GF-D8 (cell line): Measurements from ENCODE around the gene PARD6B.
"Not testable (repeated sequence)": the region's sequence is repeated elsewhere in the genome, so short reads cannot be mapped to it uniquely, and the experiment has no call there.

Experiments
- DNase-seq: peaks from one replicate; lab custom pipeline; 2025; lab: John Stamatoyannopoulos, UW

Gene PARD6B

DNA sequence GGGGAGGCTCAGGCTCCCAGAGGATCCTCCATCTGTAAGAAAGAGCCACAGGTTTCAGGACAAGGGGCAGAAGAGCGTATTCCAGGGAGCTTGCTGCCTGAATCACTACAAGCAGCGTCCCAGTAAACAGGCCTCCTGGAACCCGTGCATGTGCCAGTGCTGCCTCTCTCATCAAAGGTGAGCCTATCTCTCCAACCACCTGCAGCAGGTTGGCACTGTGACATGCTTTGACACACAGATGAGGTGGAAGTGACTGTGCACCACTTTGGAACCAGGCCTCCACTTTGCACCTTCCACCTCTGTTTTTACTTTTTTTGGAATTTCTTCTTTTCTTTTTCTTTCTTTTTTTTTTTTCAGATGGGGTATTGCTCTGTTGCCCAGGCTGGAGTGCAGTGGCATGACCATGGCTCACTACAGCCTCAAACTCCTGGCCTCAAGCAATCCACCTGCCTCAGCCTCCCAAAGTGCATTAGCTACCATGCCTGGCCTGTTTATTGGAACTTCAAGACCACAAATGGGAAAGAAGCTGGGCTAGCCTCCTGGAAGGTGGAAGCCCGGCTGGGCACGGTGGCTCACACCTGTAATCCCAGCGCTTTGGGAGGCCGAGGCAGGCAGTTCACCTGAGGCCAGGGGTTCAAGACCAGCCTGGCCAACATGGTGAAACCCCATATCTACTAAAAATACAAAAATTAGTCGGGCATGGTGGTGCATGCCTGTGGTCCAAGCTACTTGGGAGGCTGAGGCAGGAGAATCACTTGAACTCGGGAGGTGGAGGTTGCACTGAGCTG lies 27.5 kb upstream of the PARD6B start:
- not testable (repeated sequence) for DNase-seq

DNA sequence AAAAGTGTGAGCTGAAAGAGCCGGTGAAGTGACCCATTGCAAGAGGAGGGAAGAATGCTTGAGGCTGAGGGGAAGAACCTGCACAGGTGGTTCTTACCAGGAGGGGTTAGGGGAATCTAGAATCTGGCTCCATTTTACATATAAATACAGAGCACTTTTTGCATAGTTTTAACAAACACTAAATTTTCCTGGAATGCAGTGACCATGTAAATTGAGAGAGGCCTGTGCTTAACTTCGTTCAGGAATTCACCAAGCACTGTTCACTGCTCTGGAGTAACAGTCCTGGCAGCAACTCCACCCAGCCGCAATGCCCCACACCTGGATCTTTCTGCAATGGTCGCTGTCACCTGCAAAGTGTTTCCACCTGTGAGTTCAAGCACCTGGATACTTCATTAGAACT lies 26.9 kb upstream of the PARD6B start:
- no peak for DNase-seq

DNA sequence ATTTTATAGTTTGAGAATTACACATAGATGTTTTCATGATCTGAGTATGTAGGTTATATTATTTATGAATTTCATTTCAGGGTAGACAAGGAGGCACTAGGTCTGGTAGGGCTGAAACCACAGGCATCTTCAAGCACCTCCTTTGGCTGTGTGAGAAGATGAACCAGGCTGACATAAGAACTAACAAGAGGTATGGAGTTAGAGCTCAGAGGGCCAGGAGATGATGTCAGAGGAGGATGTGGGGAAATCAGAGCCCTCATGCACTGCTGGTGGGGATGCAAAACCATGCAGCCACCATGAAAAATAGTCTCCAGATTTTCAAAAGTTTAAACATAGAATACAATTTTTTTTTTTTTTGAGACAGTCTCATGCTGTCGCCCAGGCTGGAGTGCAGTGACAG lies 26.4 kb upstream of the PARD6B start:
- DNase-seq, result no peak

DNA sequence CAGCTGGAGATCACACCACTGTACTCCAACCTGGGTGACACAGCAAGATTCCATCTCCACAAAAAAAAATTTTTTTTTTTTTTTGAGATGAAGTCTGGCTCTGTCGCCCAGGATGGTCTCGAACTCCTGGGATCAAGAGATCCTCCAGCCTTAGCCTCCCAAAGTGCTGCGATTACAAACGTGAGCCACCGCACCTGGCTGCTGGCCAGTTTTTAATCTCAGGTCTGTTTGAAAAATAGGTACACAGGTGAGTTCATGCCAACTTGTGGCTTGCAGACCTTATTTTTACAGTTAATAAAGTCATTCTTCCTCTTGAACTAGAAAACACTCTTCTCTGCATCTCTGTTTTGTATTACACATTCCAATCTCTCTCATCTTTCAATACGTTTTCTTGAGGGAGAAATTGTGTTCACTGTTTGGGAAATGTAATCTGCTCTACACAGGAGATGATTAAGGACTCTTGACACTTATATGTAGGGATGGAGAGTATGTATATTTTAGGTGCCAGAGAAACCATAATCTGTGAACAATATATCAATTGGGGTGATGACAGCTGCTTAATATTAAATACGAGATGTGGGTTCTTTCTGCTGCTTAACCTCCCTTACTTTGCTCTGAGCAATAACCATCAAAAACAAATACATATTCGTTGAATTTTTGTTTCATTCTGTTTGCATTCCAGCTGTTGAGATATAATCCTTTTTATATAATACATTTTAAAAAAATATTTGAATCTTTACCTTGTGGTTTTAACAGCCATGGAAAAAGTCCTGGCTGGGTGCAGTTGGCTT lies 22.3 kb upstream of the PARD6B start:
- DNase-seq, result no peak

DNA sequence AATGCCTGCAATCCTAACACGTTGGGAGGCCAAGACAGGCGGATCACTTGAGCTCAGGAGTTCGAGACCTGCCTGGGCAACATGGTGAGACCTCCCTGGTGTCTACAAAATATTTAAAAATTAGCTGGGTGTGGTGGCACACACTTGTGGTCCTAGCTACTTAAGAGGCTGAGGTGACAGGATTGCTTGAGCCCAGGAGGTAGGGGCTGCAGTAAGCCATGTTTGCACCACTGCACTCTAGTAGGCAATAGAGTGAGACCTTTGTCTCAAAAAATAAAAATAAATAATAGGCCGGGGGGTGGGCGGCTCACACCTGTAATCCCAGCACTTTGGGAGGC lies 21.8 kb upstream of the PARD6B start:
- no peak for DNase-seq

DNA sequence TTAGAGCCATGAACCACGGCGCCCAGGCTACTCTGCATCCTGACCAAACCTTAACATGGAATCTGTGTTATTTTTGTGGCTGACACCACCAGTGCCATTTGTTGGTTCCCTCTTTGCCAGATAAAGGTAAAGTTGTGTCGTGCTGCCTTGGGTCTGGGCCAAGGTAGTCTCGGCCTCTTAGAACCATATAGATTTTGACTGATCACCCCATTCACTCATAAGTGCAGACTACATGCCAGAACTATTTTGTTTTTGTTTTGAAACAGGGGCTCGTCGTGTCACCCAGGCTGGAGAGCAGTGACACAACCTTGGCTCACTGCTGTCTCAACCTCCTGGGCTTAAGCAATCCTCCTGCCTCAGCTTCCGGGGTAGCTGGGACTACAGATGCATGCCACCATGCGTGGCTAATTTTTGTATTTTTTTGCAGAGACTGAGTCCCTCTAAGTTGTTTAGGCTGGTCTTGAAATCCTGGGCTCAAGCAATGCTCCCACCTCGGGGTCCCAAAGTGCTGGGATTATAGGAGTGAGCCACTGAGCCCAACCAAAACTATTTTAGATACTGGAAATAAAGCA lies 20.8 kb upstream of the PARD6B start:
- DNase-seq, result peak; percentile 80

DNA sequence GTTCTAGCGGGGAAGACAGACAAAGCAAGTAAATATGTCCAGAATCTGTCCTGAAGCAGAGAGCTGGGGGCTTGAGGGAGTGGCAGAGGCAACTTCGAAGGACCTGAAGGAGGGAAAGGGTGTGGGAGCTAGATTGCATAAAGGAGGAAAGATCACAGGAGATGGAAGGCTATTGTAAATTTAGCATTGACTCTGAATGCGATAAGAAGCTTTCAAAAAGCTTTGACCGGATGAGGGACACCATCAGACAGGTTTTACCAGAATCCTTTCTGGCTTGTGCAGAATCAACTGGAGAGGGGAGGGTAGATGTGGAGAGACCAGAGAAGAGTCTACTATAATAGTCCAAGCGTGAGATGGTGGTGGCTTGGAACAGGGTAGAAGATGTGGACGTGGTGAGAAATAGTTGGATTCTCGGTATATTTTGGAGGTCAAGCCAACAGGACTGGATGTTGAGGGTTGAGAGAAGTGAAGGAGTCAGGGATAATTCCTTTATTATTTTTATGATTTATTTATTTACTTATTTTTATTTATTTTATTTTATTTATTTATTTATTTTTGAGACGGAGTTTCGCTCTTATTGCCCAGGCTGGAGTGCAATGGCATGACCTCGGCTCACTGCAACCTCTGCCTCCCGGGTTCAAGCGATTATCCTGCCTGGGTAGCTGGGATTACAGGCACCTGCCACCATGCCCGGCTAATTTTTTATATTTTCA lies 20.1 kb upstream of the PARD6B start:
- DNase-seq, result no peak

DNA sequence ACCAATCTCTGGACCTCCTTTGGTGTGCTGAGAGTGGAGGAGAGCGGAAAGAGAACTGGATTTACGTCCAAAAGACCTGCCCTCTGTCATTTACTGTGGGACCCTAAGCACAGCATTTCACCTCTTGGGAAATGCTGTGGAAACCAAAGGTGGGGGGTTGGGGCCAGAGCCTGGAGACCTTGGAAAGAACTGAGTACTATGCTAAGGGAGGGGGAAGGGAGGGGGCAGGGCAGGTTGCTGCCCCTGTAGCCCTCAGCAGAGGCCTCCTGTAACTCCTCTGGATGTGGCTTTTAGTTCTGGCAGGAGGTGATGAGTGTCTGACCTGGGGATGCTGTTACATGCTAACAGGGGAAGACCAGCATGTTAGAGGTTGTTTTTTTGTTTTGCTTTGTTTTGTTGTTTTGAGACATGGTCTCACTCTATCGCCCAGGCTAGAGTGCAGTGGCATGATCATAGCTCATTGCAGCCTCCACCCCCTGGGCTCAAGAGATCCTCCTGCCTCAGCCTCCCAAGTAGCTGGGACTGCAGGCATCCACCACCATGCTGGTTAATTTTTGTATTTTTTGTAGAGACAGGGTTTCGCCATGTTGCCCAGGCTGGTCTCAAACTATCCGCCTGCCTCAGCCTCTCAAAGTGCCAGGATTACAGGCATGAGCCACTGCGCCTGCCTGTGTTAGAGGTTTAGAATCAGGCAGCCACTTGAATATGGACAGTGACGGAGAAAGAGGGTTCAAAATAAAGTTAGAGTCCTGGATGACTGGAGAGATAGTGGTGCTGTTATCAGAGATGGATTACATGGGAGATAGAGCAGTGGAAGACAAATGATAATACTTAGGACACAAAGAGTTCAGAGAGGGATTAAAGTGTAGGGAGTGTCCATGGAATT lies 18.4 kb upstream of the PARD6B start:
- DNase-seq, result no peak

DNA sequence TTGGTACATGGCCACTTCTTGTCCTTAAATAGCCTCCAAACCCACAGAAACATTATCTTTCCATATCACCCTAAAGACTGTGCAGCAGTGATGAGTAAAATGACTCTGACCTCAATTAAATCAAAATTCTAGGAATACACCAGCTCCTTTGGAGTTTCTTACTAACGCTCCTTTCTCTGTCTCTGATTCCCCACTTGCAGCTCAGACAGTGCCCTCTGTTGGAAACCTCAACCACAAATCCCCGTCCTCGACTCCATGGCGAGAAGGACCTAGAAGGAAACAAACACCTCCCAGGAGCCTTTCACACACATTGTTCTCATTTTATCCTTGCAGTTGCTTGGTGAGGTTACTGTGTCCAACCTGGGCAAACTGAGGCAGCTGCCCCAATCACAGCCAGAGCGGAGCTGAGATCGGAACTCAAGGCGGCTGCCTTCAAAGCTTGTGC lies 17.7 kb upstream of the PARD6B start:
- no peak for DNase-seq

DNA sequence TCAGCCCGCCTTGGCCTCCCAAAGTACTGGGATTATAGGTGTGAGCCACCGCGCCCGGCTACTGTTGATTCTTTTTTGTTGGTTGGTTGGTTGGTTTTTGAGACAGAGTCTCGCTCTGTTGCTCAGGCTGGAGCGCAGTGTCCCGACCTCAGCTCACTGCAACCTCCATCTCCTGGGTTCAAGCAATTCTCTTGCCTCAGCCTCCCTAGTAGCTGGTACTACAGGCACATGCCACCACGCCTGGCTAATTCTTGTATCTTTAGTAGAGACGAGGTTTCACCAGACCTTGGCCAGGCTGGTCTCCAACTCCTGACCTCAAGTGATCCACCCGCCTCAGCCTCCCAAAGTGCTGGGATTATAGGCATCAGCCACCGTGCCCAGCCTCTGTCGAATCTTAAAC lies 17.0 kb upstream of the PARD6B start:
- not testable (repeated sequence) for DNase-seq

DNA sequence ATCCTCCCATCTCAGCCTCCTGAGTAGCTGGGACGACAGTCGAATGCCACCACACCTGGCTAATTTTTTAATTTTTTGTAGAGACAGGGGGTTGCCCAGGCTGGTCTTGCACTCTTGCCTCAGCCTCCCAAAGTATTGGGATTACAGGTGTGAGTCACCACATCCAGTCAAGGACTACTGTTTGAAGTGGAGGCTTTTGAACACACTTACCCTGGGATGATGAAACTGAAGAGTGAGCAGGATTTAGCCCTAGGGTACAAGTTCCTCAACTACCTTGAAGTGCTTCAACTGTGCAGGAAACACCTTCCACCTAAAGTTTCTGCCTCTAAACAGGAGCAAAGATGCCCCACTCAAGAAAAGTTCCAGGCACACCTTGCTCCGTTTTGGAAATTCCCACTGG lies 15.7 kb upstream of the PARD6B start:
- no peak for DNase-seq

DNA sequence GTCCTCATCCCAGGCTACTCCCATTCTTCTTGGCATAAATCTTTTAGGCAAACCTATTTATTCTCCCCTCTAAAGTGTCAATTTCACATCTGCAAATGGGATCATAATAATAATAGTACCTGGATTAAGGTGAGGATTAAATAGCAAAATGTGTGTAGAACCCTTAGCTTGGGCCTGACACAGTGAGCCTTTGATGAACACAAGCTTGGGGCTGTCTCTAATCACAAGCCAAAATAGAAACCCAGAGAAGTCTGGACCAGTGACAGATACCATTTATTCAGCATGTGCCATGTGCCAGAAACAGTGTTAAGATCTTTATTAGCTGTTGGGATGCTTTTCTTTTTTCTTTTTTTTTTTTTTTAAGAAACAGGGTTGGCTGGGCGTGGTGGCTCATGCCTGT lies 14.9 kb upstream of the PARD6B start:
- no peak for DNase-seq

DNA sequence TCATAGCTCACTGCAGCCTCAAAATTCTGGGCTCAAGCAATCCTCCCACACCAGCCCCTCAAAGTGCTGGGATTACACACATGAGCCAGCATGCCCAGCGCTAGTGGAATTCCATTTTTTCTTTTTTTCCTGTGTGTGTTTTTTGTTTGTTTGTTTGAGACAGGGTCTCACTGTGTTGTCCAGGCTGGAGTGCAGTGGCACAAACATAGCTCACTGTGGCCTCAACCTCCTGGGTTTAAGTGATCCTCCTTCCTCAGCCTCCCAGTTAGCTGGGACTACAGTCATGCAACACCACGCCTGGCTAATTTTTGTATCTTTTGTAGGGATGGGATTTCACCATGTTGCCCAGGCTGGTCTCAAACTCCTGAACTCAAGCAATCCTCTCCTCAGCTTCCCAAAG lies 14.1 kb upstream of the PARD6B start:
- DNase-seq, result no peak

DNA sequence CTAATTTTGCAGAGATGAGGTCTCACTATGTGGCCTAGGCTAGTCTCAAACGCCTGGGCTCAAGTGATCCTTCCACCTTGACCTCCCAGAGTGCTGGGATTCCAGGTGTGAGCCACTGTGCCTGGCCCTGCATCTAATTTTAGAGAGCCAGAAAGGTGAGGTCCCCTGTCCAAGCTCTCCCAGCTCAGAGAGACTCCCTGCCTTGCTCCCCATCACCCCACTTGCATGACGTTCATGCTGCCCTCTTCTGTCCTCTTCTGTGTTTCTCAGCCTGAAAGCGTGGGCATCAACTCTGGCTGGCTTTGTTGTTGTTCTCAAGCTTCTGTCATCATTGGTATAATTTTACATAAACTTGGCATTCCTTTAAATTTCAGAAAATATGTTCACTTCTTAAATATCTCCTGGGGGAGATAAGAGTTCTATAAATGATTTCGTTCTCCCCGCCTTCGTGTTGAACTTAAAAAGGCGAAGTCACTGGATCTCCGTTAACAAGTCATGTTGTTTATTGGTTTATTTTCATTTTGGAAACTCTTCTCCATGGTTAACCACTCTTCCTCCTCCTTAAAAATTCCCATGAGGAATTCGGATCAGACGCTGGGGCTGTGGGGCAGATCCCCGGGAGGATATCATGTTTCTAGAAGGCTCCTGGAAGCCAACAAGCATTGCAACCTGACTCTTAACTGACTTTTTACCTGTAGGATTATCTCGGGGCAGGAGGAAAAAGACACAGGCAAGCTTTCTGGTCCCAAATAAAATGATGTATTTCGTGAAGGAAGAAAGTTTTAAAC lies 13.2 kb upstream of the PARD6B start:
- DNase-seq, result no peak

DNA sequence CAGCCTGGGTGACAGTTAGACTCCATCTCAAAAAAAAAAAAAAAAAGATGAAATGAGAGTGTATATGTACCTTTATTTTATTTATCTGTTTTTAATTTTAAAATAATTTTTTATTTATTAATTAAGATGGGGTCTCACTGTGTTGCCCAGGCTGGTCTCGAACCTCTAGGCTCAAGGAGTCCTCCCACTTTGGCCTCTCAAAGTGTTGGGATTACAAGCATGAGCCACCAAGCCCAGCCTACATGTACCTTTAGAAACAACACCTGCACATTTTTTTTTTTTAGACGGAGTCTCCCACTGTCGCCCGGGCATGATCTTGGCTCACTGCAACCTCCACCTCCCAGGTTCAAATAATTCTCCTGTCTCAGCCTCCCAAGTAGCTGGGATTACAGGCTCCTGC lies 12.1 kb upstream of the PARD6B start:
- DNase-seq, result no peak

DNA sequence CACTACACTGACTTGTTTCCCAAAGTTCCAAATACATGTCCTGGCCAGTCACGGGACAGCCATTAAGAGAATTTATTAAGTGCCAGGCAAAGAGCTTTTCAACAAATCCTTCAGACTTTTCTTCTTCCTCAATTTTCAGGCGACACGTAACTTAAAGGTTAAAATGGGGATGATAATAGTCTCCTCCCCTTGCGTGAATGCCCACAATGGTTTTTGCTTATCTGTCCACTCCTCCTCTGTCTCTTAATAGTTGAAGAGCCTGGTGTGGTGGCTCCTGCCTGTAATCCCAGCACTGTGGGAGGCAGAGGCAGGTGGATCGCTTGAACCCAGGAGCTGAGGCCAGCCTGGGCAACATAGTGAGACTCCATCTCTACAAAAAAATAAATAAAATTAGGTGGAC lies 11.4 kb upstream of the PARD6B start:
- DNase-seq, result no peak

DNA sequence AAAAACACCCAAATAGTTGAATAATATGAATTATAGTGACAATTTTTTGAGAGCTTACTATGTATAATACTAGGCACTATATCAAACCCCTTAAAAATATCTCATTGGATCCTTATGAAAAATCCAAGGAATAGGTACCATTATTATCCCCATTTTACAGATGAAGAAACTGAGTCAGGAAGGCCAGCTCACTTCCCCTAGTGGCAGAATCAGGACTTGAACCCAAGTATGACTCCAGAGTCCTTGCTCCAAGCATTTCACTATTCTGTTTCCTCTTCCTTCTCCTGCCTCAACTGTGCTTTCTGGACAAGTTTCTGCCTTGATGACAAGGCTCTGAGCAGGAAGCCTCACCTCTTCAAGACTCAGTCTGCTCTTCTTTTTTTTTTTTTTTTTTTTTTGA lies 10.8 kb upstream of the PARD6B start:
- DNase-seq, result no peak

DNA sequence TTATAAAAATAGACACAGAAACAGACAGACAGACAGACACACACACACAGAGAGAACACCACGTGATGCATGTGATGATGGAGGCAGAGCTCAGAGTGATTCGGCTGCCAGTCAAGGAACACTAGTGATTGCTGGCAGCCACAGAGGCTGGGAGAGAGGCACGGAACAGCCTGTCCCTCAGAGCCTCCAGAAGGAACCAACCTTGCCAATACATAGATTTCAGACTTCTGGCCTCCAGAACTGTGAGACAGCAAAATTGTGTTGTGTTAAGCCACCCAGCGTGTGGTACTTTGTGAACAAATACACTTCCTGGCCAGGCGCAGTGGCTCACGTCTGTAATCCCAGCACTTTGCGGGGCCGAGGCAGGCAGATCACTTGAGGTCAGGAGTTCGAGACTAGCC lies 9.5 kb upstream of the PARD6B start:
- DNase-seq, result no peak

DNA sequence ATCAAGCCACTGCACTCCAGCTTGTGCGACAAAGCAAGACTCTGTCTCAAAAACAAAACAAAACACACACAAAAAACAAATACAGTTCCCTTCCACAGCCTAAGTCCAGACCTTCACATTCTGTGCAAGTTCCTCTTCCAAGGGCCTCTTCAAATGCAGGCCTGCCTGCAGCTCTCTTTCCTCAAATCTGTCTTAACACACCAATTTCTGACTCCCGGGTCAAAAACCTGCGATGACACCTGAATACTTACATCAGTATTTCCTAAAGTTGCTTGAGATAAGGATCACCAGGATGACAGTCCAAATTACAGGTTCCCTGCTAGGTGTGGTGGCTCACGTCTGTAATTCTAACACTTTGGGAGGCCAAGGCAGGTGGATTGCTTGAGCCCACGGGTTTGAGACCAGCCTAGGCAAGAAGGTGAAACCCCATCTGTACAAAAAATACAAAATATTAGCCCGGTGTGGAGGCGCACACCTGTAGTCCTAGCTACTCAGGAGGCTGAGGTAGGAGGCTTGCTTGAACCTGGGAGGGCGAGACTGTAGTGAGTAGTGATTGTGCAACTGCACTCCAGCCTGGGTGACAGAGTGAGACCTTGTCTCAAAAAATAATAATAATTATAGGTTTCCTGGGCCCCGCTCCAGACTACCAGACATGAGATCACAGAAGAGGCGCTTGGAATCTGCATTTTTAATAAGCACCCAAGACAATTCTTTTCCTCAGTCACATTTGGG lies 8.8 kb upstream of the PARD6B start:
- DNase-seq, result no peak

DNA sequence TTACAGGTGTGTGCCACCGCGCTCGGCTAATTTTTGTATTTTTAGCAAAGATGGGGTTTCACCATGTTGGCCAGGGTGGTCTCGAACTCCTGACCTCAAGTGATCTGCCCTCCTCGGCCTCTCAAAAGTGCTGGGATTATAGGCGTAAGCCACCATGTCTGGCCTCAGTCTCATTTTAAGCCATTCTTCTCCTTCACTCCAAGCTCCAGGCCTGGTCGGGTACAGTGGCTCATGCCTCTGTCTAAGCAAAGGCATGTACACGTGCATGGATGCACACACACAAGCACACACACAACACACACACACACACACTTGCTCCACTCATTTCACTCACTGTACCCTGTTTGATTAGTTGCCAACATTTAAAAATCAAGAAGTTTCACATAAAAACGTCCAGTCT lies 7.7 kb upstream of the PARD6B start:
- DNase-seq, result no peak
